ENCODE data around the gene S100A1.
"Not testable (repeated sequence)": the region's sequence is repeated elsewhere in the genome, so short reads cannot be mapped to it uniquely, and the experiment has no call there.

The S100A1 gene

DNA sequence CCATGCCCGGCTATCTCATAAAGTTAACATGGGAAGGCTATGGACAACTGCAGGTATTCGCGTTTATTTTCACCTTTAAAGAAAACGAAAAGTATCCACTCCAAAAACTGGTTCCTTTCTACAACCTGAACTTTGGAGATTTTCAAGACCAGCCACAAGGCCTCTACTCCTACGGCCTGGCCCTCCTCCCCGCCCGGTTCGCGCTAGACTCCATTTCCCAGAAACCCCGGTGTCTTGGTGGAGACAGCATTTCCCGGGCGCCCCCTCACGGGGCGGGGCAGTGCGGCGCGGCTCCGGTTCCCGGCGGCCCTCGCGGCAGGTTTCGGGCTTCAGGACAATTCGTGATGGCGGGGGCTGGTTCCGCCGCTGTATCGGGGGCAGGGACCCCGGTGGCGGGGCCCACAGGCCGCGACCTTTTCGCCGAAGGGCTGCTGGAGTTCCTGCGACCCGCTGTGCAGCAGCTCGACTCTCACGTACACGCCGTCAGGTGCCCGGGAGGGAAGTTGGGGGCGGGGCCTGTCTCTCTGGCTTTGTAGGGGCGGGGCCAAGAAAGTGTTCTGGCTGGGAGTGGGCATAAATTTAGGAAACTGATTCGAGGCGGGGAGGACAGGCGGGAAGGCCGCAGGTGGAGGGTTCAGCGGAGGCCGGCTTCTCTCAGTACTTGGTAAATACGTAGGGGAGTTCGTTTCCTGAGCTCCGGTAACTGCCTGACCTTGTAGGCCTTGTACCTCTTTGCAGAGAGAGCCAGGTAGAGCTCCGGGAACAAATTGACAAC is 30.4 kb downstream of the S100A1 start, which contains the start of gene SNAPIN:
Gene SNAPIN (plus strand): TSS at position 304 of the 775 bp plus-strand sequence. CDS start 41 bp downstream, at position 345.
- peak; percentile 90 for DNase-seq (ENCODE audit: low spot score)

DNA sequence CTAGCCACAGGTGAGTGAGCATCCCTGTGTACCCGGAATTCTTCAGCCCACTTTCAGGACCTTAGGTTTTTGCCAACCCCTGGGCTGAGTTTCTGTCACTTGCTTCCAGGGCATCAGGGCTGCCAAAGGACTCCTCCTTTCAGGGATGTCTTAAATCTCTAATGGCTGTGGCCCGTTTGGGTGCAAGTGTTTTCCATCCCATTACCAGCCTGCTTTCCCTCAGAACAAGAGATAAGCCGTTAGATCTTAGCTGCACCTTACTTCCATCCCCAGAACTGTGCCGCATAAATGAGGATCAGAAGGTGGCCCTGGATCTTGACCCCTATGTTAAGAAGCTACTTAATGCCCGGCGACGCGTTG is 30.9 kb downstream of the S100A1 start:
- no peak for DNase-seq (ENCODE audit: low spot score)

DNA sequence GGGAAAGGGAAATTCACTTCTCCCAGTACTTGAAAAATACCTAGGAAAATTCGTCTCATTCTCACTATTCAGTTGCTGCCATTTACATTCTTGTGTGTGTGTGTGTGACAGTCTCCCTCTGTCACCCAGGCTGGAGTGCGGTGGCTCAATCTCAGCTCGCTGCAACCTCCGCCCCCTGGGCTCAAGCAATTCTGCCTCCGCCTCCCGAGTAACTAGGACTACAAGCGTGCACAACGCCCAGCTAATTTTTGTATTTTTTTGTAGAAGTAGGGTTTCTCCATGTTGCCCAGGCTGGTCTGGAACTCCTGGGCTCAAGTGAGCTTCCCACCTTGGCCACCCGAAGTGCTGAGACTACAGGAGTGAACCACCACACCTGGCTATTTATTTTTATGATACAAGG is 31.4 kb downstream of the S100A1 start:
- no peak for DNase-seq (ENCODE audit: low spot score)

DNA sequence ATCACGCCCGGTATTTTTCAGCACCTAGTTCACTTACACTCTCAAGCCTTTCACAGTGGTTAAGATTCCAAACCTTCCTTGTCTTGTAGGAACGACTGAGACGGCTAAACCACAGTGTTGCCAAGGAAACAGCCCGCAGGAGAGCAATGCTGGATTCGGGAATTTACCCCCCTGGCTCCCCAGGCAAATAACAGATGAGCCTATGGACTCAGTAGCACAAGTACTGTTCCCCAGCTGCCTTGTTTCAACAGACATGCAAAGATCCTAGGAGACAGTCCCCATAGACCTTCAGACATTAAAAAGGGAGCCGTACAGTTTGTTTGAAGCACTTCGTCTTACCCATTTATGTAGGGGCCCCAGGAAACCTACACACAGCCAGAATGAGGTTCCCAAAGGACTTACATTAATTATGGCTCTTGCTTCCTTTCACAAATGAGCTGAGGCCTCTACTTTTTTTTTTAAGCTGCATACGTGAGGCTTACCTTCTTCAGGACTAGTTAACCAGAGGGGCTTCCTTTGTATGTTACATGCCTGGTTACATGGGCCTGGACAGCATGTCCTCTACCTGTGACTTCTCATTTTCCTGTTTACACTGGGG is 33.0 kb downstream of the S100A1 start:
- DNase-seq (ENCODE audit: low spot score): no peak

DNA sequence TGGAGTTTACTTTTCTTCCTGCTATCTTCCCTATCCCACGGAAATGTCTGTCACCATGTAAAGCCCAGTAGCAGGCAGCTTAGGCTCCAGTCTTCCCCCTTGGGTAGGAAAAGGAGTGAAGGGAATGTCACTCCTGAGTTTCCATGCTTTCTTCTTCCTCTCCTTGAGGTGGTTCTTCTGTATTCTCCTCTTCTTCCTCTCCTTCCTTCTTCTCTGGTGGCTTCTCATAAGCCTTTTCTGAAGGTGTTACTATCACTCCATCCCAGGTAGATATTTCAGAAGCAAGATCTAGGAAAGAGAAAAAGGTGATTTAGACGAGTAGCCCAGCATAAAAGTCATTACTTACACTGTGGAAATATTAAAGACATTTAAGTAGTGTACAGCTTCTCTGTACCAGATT is 34.0 kb downstream of the S100A1 start:
- DNase-seq (ENCODE audit: low spot score): no peak

DNA sequence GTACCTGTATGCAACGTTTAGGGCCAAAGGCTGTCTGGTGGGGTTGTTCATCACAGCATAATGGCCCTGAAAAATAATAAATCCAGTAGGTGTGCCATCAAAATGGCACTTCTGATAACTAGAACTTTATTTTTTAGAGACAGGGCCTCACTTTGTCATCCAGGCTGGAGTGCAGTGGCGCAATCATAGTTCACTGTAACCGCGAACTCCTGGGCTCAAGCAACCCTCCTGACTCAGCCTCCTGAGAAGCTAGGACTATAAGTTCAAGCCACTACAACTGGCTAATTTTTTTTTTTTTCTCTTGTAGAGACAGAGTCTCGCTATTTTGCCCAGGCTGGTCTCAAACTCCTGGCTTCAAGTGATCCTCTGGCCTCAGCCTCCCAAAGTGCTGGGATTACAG is 35.0 kb downstream of the S100A1 start:
- no peak for DNase-seq (ENCODE audit: low spot score)

DNA sequence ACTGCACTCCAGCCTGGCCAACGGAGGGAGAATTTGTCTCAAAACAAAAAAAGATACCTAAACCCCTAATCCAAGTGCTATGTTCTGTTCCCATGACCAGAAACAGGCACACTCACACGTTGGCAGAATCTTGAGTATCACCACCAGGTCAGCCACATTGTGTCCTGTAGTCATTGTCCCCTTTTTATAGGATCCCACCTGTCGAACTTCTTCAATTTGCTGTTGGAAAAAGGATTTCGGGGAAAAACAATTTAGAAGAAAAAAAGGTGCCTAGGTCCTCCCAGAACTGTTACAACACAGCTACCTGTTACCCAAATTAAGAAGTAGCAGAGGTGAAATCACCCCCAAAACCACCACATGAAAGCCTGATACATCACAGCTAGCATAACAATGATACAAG is 39.2 kb downstream of the S100A1 start:
- DNase-seq (ENCODE audit: low spot score): no peak

DNA sequence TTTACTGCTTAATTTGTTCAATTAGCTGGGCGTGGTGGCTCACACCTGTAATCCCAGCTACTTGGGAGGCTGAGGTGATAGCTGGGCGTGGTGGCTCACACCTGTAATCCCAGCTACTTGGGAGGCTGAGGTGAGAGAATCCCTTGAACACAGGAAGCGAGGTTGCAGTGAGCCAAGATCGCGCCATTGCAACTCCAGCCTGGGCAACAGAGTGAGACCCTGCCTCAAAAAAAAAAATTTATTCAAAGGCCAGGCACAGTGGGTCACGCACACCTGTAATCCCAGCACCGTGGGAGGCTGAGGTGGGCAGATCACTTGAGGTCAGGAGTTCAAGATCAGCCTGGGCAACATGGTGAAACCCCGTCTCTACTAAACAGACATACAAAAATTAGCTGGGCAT is 40.4 kb downstream of the S100A1 start:
- not testable (repeated sequence) for DNase-seq (ENCODE audit: low spot score)

DNA sequence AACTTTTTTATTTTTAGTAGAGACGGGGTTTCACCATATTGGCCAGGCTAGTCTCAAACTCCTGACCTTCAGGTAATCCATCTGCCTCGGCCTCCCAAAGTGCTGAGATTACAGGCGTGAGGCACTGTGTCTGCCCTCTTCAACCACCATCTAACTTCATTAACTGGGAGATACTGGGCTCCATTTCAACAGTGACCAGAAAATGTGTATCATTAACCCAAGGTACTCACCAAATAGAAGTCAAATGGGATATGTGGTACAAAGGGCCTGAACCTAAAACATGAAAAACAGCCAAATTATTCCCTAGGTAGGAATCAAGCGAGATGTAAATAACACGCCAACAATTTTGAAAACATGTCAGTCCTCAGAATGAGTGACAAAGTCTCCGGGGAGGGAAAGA is 41.4 kb downstream of the S100A1 start:
- no peak for DNase-seq (ENCODE audit: low spot score)

DNA sequence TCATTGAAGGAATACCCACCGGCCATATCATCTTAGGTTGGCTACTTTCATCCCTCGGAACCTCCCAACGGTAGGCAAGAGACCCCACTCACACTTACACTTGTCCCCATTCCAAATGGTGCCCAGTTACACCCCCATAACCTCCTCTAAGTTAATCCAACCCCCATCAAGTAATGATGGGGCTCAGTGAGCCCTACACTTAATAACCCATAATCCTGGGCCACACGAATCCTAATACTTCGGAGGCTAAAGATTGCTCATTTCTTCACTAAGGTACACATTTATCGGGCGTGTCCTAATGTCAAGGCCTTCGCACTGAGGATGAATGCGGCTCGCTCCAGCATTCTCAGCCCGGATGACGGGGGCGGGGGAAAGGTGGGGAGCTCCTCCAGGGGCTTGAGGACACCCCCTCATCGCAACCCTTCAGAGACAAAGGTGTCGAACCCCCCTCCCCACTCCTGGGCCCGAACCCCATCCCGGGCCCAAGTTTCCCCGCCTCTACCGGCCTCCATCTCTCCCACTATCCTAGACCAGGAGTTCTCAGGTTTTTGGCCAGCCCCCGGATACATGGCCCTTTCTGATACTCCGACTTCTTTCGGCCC is 42.1 kb downstream of the S100A1 start:
- no peak for DNase-seq (ENCODE audit: low spot score)

DNA sequence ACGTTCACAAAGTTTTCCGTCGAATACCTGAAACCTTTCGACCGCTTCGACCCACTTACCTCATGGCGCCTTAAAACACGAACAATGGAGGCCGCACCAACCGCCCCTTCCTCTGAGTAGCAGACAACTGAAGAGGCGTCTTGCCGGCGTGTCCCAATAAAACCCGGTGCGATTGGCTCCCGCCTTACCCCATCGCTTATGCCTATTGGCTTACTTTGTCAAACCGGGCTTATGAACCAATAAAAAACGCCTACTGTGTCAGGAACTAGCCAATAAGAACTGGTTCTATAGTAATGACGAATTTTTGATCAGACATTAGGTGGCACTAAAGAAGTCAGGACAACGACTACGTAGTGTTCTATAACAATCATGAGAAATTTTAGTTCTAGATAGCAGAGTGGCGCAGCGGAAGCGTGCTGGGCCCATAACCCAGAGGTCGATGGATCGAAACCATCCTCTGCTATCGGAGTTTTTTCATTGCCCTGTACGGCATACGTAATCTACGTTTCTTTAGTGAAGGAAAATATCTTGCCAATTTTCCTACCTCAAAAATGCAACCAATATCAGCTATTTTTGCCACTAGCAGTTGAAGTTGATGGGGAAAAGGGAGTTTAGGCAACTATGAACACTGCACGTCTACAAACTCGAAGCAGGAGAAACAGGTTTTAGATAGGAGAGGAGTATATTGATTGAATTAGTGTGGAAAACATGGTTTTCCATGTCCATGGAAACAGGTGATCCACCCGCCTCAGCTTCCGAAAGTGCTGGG is 42.8 kb downstream of the S100A1 start, which contains the start of gene ILF2:
Gene ILF2 (minus strand): TSS at position 135 of the 769 bp plus-strand sequence. CDS start 71 bp downstream, at position 64.
- peak; percentile 99 for DNase-seq (ENCODE audit: low spot score)

DNA sequence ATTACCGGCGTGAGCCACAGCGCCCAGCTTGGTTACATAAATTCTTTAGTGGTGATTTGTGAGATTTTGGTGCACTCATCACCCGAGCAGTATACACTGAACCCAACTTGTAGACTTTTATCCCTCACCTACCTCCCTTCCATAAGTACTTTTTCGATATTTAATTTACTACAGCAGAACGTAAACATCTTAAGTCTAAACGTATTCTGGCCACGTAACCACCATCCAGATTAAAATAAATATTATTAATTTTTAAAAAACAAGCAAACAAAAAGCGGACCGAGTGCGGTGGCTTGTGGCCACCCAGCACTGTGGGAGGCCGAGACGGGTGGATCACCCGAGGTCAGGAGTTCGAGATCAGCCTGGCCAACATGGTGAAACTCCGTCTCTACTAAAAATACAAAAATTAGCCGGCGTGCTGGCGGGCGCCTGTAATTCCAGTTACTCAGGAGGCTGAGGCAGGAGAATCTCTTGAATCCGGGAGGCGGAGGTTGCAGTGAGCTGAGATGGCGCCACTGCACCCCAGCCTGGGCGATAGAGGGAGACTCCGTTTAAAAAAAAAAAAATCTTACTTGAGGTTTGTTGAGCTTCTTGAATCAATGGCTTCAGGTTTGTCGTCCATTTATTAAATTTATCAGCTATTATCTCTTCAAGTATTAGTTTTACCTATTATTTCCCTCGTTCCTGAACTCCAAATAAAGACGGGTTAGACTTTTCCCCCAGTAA is 43.6 kb downstream of the S100A1 start:
- DNase-seq (ENCODE audit: low spot score): peak; percentile 47

DNA sequence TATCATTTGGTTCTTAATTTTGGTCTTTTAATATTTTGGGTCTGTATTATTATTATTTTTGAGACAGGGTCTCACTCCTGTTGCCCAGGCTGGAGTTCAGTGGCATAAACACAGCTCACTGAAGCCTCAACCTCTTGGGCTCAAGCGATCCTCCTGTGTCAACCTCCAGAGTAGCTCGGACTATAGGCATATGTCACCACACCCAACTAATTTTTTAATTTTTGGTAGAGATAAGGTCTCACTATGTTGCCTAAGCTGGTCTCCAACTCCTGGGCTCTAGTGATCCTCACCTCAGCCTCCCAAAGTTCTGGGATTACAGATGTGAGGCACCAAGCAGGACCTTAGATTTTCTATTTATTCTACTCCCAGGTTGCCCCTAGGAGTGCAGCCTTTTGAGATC is 45.3 kb downstream of the S100A1 start:
- DNase-seq (ENCODE audit: low spot score): no peak

DNA sequence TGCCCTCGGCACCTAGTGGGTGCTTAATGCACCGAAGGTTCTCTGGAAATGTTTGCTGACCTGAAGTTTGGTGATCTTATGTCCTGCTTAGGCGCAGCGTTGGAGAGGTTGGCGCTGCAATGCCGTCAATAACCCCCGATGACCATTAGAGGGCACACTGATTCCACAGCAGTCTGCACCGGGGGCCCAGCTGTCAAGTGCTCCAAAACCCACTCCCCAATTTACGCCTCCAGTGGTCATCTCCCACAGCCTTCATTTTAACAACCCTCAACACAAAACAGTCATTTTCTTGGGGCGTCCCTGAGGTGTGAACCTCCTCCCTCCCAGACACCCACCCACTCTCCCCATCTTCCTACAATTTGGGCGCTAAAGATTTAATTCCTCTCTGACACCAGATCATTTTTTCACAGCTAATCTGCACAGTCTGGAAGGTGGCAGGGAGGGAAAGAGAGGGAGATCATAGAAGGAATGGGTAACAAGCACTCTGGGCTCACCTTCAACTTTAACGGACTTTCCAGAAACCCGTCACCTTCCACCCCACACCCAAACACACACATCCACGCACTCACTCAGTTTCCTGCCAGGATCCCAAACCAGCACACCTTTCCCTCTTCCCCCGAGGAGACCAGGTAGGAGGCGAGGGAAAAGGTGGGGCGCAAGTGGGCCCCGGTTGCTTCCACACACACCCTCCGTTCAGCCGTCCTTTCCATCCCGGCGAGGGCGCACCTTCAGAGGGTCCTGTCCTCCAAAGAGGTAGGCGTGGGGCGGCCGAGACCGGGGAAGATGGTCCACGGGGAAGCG is 49.7 kb downstream of the S100A1 start:
- peak; percentile 51 for DNase-seq (ENCODE audit: low spot score)

DNA sequence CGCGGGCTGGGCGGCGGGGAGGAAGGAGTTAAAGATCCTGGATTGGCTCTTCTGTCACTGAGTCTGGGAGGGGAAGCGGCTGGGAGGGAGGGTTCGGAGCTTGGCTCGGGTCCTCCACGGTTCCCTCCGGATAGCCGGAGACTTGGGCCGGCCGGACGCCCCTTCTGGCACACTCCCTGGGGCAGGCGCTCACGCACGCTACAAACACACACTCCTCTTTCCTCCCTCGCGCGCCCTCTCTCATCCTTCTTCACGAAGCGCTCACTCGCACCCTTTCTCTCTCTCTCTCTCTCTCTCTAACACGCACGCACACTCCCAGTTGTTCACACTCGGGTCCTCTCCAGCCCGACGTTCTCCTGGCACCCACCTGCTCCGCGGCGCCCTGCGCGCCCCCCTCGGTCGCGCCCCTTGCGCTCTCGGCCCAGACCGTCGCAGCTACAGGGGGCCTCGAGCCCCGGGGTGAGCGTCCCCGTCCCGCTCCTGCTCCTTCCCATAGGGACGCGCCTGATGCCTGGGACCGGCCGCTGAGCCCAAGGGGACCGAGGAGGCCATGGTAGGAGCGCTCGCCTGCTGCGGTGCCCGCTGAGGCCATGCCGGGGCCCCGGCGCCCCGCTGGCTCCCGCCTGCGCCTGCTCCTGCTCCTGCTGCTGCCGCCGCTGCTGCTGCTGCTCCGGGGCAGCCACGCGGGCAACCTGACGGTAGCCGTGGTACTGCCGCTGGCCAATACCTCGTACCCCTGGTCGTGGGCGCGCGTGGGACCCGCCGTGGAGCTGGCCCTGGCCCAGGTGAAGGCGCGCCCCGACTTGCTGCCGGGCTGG is 50.5 kb downstream of the S100A1 start, which contains the start of gene NPR1:
Gene NPR1 (plus strand): TSS at position 170 of the 818 bp plus-strand sequence. CDS start 421 bp downstream, at position 591.
- no peak for DNase-seq (ENCODE audit: low spot score)

DNA sequence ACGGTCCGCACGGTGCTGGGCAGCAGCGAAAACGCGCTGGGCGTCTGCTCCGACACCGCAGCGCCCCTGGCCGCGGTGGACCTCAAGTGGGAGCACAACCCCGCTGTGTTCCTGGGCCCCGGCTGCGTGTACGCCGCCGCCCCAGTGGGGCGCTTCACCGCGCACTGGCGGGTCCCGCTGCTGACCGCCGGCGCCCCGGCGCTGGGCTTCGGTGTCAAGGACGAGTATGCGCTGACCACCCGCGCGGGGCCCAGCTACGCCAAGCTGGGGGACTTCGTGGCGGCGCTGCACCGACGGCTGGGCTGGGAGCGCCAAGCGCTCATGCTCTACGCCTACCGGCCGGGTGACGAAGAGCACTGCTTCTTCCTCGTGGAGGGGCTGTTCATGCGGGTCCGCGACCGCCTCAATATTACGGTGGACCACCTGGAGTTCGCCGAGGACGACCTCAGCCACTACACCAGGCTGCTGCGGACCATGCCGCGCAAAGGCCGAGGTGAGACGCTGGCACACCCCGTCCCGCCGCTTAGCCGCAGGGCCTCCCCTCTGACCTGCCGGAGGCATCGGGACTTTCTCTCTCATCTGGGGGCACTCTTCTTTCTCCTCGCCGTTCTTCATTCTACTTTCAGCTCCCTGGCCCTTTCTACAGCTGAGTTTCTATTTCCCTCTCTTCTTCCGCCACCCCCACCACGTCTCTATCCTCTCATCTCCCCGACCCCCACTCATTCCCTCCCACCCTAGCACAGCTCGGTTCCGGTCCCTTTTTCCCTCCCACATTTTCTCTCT is 51.3 kb downstream of the S100A1 start:
- no peak for DNase-seq (ENCODE audit: low spot score)

DNA sequence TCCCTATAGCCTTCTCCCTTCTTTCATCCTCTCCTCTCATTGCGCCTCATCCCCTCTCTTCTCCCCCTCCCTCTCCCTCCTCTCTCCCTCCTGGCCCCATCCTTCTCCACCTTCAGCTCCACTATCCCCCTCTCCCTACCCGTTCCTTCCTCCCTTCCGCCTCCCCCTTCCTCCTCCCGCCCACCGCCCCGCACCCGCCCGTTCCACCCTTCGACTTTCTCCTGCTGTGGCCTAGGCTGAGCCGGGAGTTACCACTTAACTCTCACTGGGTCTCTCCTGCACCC is 51.8 kb downstream of the S100A1 start:
- no peak for DNase-seq (ENCODE audit: low spot score)
